Measurements from ENCODE around the gene WAS.

GRCh38 chrX:48711929-48712505, 28.4 kb downstream of the WAS start:
- TF ChIP-seq POLR2A (IDR thresholded peaks at IDR 0.05; ENCODE audit: low read depth, low read length) (no peak), POLR2AphosphoS5 (IDR thresholded peaks at IDR 0.05; ENCODE audit: low read depth, low read length) (no peak)
